HEK293T (cell line): Measurements from ENCODE around the gene L3MBTL3.

Experiments used
- CTCF ChIA-PET: fragments of 350-600 bp; formaldehyde crosslinking; extraction: SDS; loops from one replicate; lab custom pipeline; 2021; ENCODE audit warnings: antibody characterized with exemption, inconsistent platforms; lab: Yijun Ruan, JAX
- POLR2A ChIA-PET: fragments of 350-600 bp; formaldehyde crosslinking; extraction: SDS; loops from one replicate; lab custom pipeline; 2020; ENCODE audit warnings: antibody characterized with exemption, inconsistent platforms; lab: Yijun Ruan, JAX
- DNase-seq: peaks from one replicate; pipeline ENCODE4 v3.0.0; 2012; ENCODE audit warnings: mixed read lengths; ENCODE audit errors: extremely low spot score
- ARNT ChIP-seq: fragments of 450-650 bp; IDR thresholded peaks from 2 replicates; pipeline ENCODE4 v1.6.1; 2017; ENCODE audit warnings: mild to moderate bottlenecking
- BHLHE40 ChIP-seq: fragments of 450-650 bp; IDR thresholded peaks from 2 replicates; pipeline ENCODE4 v1.6.1; 2016; ENCODE audit warnings: mild to moderate bottlenecking, moderate library complexity, borderline replicate concordance
- CTBP1 ChIP-seq: fragments of 450-650 bp; IDR thresholded peaks from 2 replicates; pipeline ENCODE4 v1.6.1; 2016; ENCODE audit warnings: borderline replicate concordance
- ELF4 ChIP-seq: fragments of 450-650 bp; IDR thresholded peaks from 2 replicates; pipeline ENCODE4 v1.6.1; 2017; ENCODE audit warnings: antibody characterized with exemption
- FOXA1 ChIP-seq: fragments of 450-650 bp; IDR thresholded peaks from 2 replicates; pipeline ENCODE4 v1.6.1; 2016; ENCODE audit warnings: mild to moderate bottlenecking
- FOXK2 ChIP-seq: fragments of 450-650 bp; IDR thresholded peaks from 2 replicates; pipeline ENCODE4 v1.6.1; 2016; ENCODE audit warnings: mild to moderate bottlenecking
- FOXM1 ChIP-seq: fragments of 450-650 bp; IDR thresholded peaks from 2 replicates; pipeline ENCODE4 v1.6.1; 2017; ENCODE audit warnings: mild to moderate bottlenecking, borderline replicate concordance
- HDGF ChIP-seq: fragments of 450-650 bp; IDR thresholded peaks from 2 replicates; pipeline ENCODE4 v1.6.1; 2017; ENCODE audit warnings: antibody characterized with exemption, borderline replicate concordance
- L3MBTL2 ChIP-seq: fragments of 450-650 bp; conservative IDR thresholded peaks from 2 replicates; pipeline ENCODE4 v1.6.1; 2016; ENCODE audit warnings: mild to moderate bottlenecking
- LEF1 ChIP-seq: fragments of 450-650 bp; IDR thresholded peaks from 2 replicates; pipeline ENCODE4 v1.6.1; 2017; ENCODE audit warnings: mild to moderate bottlenecking, borderline replicate concordance
- NFRKB ChIP-seq: fragments of 450-650 bp; IDR thresholded peaks from 2 replicates; pipeline ENCODE4 v1.6.1; 2016; ENCODE audit warnings: mild to moderate bottlenecking, moderate library complexity
- SP1 ChIP-seq: fragments of 450-650 bp; IDR thresholded peaks from 2 replicates; pipeline ENCODE4 v1.6.1; 2017
- SUZ12 ChIP-seq: fragments of 450-650 bp; IDR thresholded peaks from 2 replicates; pipeline ENCODE4 v1.6.1; 2016; ENCODE audit warnings: mild to moderate bottlenecking
- TARDBP ChIP-seq: fragments of 450-650 bp; IDR thresholded peaks from 2 replicates; pipeline ENCODE4 v1.6.1; 2016
- ZNF384 ChIP-seq: fragments of 450-650 bp; IDR thresholded peaks from 2 replicates; pipeline ENCODE4 v1.6.1; 2016
- TF ChIP-seq, protein P1 (sequence below): fragments of 450-650 bp; IDR thresholded peaks from 2 replicates; pipeline ENCODE4 v1.6.1; 2016

Gene L3MBTL3

DNA sequence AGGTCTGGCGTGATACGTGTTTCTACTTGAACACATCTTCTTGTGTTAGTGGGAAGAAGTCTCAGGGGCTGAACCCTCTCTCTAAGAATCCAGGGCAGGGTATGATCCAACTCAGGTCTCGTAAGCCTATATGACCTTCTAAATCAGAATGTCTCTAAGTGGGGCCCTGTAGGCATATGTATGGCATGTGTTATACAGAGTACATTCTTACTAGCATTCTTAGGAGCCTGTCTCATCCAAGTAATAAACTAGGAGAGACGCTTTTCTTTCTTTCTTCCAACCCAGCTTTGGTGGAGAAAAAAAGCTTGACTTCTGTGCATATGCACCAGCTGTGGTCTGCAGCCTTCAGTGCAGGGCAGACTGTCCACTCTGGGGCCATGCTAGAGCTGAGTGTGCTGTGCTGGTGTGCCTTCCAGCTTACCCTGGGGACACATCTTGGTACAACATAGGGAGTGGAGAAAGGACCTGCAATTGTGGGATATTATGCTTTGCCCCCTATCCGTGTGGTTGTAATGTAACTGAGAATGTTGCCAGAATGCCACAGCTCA, 47.3 kb downstream of the L3MBTL3 start:
- POLR2A ChIA-PET = no interaction called here
- TF ChIP-seq, protein P1, sequence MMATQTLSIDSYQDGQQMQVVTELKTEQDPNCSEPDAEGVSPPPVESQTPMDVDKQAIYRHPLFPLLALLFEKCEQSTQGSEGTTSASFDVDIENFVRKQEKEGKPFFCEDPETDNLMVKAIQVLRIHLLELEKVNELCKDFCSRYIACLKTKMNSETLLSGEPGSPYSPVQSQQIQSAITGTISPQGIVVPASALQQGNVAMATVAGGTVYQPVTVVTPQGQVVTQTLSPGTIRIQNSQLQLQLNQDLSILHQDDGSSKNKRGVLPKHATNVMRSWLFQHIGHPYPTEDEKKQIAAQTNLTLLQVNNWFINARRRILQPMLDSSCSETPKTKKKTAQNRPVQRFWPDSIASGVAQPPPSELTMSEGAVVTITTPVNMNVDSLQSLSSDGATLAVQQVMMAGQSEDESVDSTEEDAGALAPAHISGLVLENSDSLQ = no peak
- TF ChIP-seq FOXM1 (no peak), SUZ12 (no peak), HDGF (no peak), LEF1 (no peak), ARNT (no peak), L3MBTL2 (no peak), TARDBP (no peak), NFRKB (no peak), ZNF384 (no peak), BHLHE40 (no peak), CTBP1 (no peak), ELF4 (no peak), FOXA1 (no peak), SP1 (no peak)
- DNase-seq = no peak
- CTCF ChIA-PET = no interaction called here

- DNase-seq = no peak
- ChIA-PET CTCF (no interaction called here), POLR2A (no interaction called here)
- no peak for TF ChIP-seq SP1
- TF ChIP-seq TARDBP = no peak
- no peak for TF ChIP-seq LEF1
- TF ChIP-seq HDGF = no peak
- TF ChIP-seq CTBP1 = no peak
- TF ChIP-seq FOXM1 = no peak
- no peak for TF ChIP-seq SUZ12
- no peak for TF ChIP-seq ARNT
- no peak for TF ChIP-seq FOXA1
- TF ChIP-seq, protein P1 = no peak
- no peak for TF ChIP-seq ELF4
- no peak for TF ChIP-seq BHLHE40
- no peak for TF ChIP-seq ZNF384
These were observed 51.1 kb downstream of the L3MBTL3 start for GRCh38 chr6:130069485-130069884.

GRCh38 chr6:130070326-130070725, 51.9 kb downstream of the L3MBTL3 start:
- ChIA-PET CTCF (no interaction called here), POLR2A (no interaction called here)
- no peak for TF ChIP-seq FOXK2
- no peak for TF ChIP-seq L3MBTL2
- no peak for TF ChIP-seq HDGF
- TF ChIP-seq, protein P1 = no peak
- no peak for TF ChIP-seq TARDBP
- no peak for TF ChIP-seq FOXM1
- no peak for TF ChIP-seq CTBP1
- TF ChIP-seq ZNF384 = no peak
- TF ChIP-seq SUZ12 = no peak
- no peak for TF ChIP-seq ELF4
- TF ChIP-seq BHLHE40 = no peak
- no peak for TF ChIP-seq FOXA1
- TF ChIP-seq SP1 = no peak
- TF ChIP-seq ARNT = no peak
- no peak for TF ChIP-seq LEF1
- no peak for TF ChIP-seq NFRKB
- no peak for DNase-seq

DNA sequence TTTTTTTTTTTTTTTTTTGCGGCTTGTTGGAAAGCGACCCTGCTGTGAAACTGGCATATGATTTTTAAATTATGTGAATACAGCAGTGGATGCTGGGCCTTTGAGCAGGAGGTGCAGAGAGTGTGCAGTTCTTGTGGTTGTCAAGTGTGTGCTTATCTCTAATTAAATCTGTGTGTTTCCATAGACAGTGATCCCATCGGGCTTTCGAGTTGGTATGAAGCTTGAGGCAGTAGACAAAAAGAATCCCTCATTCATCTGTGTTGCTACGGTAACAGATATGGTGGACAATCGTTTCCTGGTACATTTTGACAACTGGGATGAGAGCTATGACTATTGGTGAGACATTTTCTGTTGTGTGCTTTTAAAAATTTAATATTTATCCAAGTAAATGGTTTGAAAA, 52.4 kb downstream of the L3MBTL3 start:
- POLR2A ChIA-PET = no interaction called here
- TF ChIP-seq ELF4 = no peak
- no peak for TF ChIP-seq FOXA1
- TF ChIP-seq LEF1 = no peak
- TF ChIP-seq FOXK2 = no peak
- TF ChIP-seq CTBP1 = no peak
- TF ChIP-seq HDGF = no peak
- TF ChIP-seq TARDBP = no peak
- TF ChIP-seq NFRKB = no peak
- no peak for TF ChIP-seq L3MBTL2
- no peak for TF ChIP-seq SUZ12
- TF ChIP-seq BHLHE40 = no peak
- TF ChIP-seq ZNF384 = no peak
- no peak for TF ChIP-seq SP1
- no peak for TF ChIP-seq FOXM1
- TF ChIP-seq, protein P1 = no peak
- no peak for TF ChIP-seq ARNT
- CTCF ChIA-PET = no interaction called here
- no peak for DNase-seq

DNA sequence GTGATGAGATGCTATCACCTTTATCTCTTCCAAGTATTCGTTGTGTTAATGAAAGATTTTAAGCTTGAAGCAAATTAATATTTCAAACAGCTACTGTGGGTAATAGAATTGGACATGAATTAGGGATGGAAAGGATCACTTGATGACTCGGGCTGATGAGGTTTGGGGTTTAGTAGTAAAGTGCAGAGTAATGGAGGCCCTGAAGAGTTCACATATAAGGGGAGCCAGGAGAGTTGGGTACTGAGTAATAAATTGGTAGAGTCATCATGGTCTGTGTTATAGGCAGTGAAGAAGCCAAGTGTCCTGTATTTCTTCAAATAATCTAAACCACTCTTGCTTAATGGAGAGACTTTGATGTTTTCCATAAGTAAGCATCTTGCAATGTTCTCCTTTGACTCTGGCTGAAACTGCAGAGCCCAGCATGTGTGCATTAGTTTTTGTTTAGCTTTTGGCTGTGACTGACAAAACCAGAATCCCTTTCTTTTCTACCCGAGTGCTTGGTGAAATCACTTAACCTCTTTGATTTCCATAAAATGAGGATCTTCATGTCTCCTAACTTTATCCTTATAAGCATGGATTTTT, 57.6 kb downstream of the L3MBTL3 start:
- CTCF ChIA-PET = no interaction called here
- no peak for DNase-seq
- POLR2A ChIA-PET = no interaction called here
- TF ChIP-seq FOXK2 = no peak
- no peak for TF ChIP-seq LEF1
- TF ChIP-seq, protein P1 = no peak
- no peak for TF ChIP-seq HDGF
- TF ChIP-seq ARNT = no peak
- TF ChIP-seq ZNF384 = no peak
- TF ChIP-seq TARDBP = no peak
- TF ChIP-seq SUZ12 = no peak
- no peak for TF ChIP-seq NFRKB
- no peak for TF ChIP-seq ELF4
- TF ChIP-seq FOXM1 = no peak
- TF ChIP-seq CTBP1 = no peak
- no peak for TF ChIP-seq FOXA1
